ENCODE measurements around the gene NTN1.

Gene NTN1

GRCh38 chr17:9220398-9221146 is 199.3 kb downstream of the NTN1 start:
- DNase-seq (ENCODE audit: low read depth in 1 of 2, low spot score in 1 of 2), result no peak
- in situ Hi-C loops (cut with HindIII; ENCODE audit: low pct_unique_long_range_greater_than_20kb, low sequenced_read_pairs), result no loop called here
- TF ChIP-seq JUND (IDR thresholded peaks at IDR 0.05; ENCODE audit: low read depth), result no peak

GRCh38 chr17:9221147-9221921 is 200.0 kb downstream of the NTN1 start:
- TF ChIP-seq JUND (IDR thresholded peaks at IDR 0.05; ENCODE audit: low read depth), result no peak
- in situ Hi-C loops (cut with HindIII; ENCODE audit: low pct_unique_long_range_greater_than_20kb, low sequenced_read_pairs), result no loop called here
- no peak for DNase-seq (ENCODE audit: low read depth in 1 of 2, low spot score in 1 of 2)

GRCh38 chr17:9221922-9222180 is 200.5 kb downstream of the NTN1 start:
- TF ChIP-seq JUND (IDR thresholded peaks at IDR 0.05; ENCODE audit: low read depth), result no peak
- in situ Hi-C loops (cut with HindIII; ENCODE audit: low pct_unique_long_range_greater_than_20kb, low sequenced_read_pairs), result no loop called here
- DNase-seq (ENCODE audit: low read depth in 1 of 2, low spot score in 1 of 2), result no peak

- in situ Hi-C loops (cut with HindIII; ENCODE audit: low pct_unique_long_range_greater_than_20kb, low sequenced_read_pairs), result no loop called here
Observed at GRCh38 chr17:9223531-9223930, 202.2 kb downstream of the NTN1 start.

GRCh38 chr17:9224485-9224884 is 203.2 kb downstream of the NTN1 start:
- no peak for TF ChIP-seq JUND (IDR thresholded peaks at IDR 0.05; ENCODE audit: low read depth)
- in situ Hi-C loops (cut with HindIII; ENCODE audit: low pct_unique_long_range_greater_than_20kb, low sequenced_read_pairs), result no loop called here
- DNase-seq (ENCODE audit: low read depth in 1 of 2, low spot score in 1 of 2), result no peak

More at GRCh38 chr17:9223531-9223930, 202.2 kb downstream of the NTN1 start:
- DNase-seq (ENCODE audit: low read depth in 1 of 2, low spot score in 1 of 2), result no peak
- no peak for TF ChIP-seq JUND (IDR thresholded peaks at IDR 0.05; ENCODE audit: low read depth)

- DNase-seq (ENCODE audit: low read depth in 1 of 2, low spot score in 1 of 2), result no peak
- in situ Hi-C loops (cut with HindIII; ENCODE audit: low pct_unique_long_range_greater_than_20kb, low sequenced_read_pairs), result no loop called here
- TF ChIP-seq JUND (IDR thresholded peaks at IDR 0.05; ENCODE audit: low read depth), result no peak
Observed at GRCh38 chr17:9225305-9226101, 204.2 kb downstream of the NTN1 start.

- TF ChIP-seq JUND (IDR thresholded peaks at IDR 0.05; ENCODE audit: low read depth), result no peak
- in situ Hi-C loops (cut with HindIII; ENCODE audit: low pct_unique_long_range_greater_than_20kb, low sequenced_read_pairs), result no loop called here
- DNase-seq (ENCODE audit: low read depth in 1 of 2, low spot score in 1 of 2), result no peak
Observed at GRCh38 chr17:9226130-9226793, 205.0 kb downstream of the NTN1 start.

- no peak for DNase-seq (ENCODE audit: low read depth in 1 of 2, low spot score in 1 of 2)
- TF ChIP-seq JUND (IDR thresholded peaks at IDR 0.05; ENCODE audit: low read depth), result no peak
- in situ Hi-C loops (cut with HindIII; ENCODE audit: low pct_unique_long_range_greater_than_20kb, low sequenced_read_pairs), result no loop called here
Observed at GRCh38 chr17:9226794-9227135, 205.5 kb downstream of the NTN1 start.

- no peak for TF ChIP-seq JUND (IDR thresholded peaks at IDR 0.05; ENCODE audit: low read depth)
- in situ Hi-C loops (cut with HindIII; ENCODE audit: low pct_unique_long_range_greater_than_20kb, low sequenced_read_pairs), result no loop called here
- DNase-seq (ENCODE audit: low read depth in 1 of 2, low spot score in 1 of 2), result no peak
Observed at GRCh38 chr17:9227819-9228407, 206.6 kb downstream of the NTN1 start.

GRCh38 chr17:9228408-9229159 is 207.3 kb downstream of the NTN1 start:
- in situ Hi-C loops (cut with HindIII; ENCODE audit: low pct_unique_long_range_greater_than_20kb, low sequenced_read_pairs), result no loop called here
- DNase-seq (ENCODE audit: low read depth in 1 of 2, low spot score in 1 of 2), result no peak
- no peak for TF ChIP-seq JUND (IDR thresholded peaks at IDR 0.05; ENCODE audit: low read depth)

GRCh38 chr17:9229160-9229825 is 208.0 kb downstream of the NTN1 start:
- in situ Hi-C loops (cut with HindIII; ENCODE audit: low pct_unique_long_range_greater_than_20kb, low sequenced_read_pairs), result no loop called here
- no peak for TF ChIP-seq JUND (IDR thresholded peaks at IDR 0.05; ENCODE audit: low read depth)
- DNase-seq (ENCODE audit: low read depth in 1 of 2, low spot score in 1 of 2), result no peak
